Duodenal mucosa (tissue), 2 donors: Measurements from ENCODE around the gene PLCB2.

Source experiments
- H3K27ac ChIP-seq: one replicate; pipeline ENCODE4 v1.7.0; 2013; ENCODE audit warnings: low read depth, low read length
- H3K27me3 ChIP-seq, 2 donors: one replicate each; pipeline ENCODE4 v1.7.0; 2013; ENCODE audit warnings: low read length in 2 of 2, control low read depth in 1 of 2; ENCODE audit not compliant: insufficient read depth in 2 of 2, control insufficient read depth in 1 of 2
- H3K36me3 ChIP-seq, 2 donors: one replicate each; pipeline ENCODE4 v1.7.0; 2013; ENCODE audit warnings: low read length in 2 of 2, control low read depth in 1 of 2; ENCODE audit not compliant: insufficient read depth in 2 of 2, control insufficient read depth in 1 of 2
- H3K4me1 ChIP-seq, 2 donors: one replicate each; pipeline ENCODE4 v1.7.0; 2013; ENCODE audit warnings: low read length in 2 of 2, control low read depth in 1 of 2; ENCODE audit not compliant: insufficient read depth in 2 of 2, control insufficient read depth in 1 of 2
- H3K4me3 ChIP-seq, 2 donors: one replicate each; pipeline ENCODE4 v1.7.0; 2013; ENCODE audit warnings: low read length in 2 of 2, low read depth in 1 of 2
- H3K9ac ChIP-seq, 2 donors: one replicate each; pipeline ENCODE4 v1.7.0; 2013; ENCODE audit warnings: low read length in 2 of 2, low read depth in 1 of 2
- H3K9me3 ChIP-seq, 2 donors: one replicate each; pipeline ENCODE4 v1.7.0; 2013; ENCODE audit warnings: low read length in 2 of 2, control low read depth in 1 of 2; ENCODE audit not compliant: control insufficient read depth in 1 of 2

Gene PLCB2

DNA sequence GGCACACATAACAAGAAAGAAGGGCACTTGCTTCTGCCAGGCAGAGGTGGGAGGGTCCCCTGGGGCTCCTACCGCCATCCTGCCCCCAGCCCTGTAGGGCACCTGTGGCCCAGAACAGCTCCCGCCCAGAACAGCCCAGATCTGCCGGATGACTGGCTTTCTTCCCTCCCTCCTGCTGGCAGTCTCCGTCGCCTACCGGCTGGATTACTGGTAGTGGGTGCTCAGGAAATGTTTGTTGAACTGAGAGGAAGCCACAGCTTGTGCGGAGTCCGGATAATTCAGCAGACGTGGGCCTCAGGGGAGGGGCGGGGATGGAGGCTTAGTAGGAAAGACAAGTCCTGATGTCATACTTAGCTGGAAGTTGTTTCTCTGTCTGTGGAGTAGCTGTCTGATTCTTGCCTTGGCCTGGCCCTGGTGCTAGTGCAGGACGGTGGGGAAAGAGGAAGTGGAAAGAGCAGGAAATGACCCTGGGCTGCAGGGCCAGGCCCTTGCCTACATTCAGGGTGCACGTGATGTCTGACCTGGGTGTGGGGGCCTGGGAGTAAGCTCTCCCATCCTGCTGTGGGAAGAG, 26.3 kb upstream of the PLCB2 start:
- H3K36me3 ChIP-seq: no peaks in the 10 kb centered on the region
- H3K9ac ChIP-seq: peak overlapping the region in 1 of 2 donors; percentile 27
- peaks cover 48% of the 10 kb centered on the region in 2 donors for H3K4me1 ChIP-seq
- H3K4me3 ChIP-seq: peak overlapping the region in 1 of 2 donors; percentile 8
- H3K9me3 ChIP-seq: no peaks in the 10 kb centered on the region
- H3K27ac ChIP-seq: peak overlapping the region; percentile 77
- H3K27me3 ChIP-seq: no peaks in the 10 kb centered on the region

DNA sequence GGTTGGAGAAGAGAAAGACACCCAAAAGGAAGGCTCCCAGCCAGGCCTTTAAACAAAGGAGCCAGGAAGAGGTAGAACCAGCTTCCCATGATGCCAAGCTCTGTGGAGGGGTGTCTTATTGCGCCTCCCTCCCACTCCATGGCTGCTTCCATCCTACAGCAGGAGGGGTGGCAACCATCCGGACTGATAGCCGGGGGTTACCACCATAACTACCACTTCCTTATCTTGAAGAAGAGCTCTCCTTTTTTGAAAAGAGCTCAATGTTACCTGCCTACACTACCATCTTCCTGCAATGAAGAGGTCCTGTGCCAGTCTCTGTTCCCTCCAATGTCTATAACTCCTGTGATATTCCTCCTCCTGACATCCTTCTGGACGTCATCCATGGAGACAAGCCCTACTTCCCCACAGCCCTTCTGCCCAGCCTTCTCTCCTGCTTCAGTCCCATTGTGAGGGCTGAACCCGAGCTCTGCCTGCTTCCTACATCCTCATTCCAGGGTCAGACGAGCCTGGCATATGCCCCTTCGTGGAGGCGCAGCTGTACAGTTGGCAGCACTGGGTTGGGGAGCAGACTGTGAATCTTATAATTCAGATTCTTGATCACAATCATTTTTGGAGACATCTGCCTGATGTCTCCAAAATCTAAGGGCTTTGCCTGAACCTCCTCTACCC, 24.5 kb upstream of the PLCB2 start:
- Histone ChIP-seq H3K4me3 (no peak overlapping the region), H3K36me3 (no peaks in the 10 kb centered on the region), H3K27me3 (no peaks in the 10 kb centered on the region), H3K4me1 (peaks cover 32 to 33% of the 10 kb centered on the region in 2 donors), H3K9ac (no peak overlapping the region), H3K9me3 (no peaks in the 10 kb centered on the region), H3K27ac (no peak overlapping the region)

DNA sequence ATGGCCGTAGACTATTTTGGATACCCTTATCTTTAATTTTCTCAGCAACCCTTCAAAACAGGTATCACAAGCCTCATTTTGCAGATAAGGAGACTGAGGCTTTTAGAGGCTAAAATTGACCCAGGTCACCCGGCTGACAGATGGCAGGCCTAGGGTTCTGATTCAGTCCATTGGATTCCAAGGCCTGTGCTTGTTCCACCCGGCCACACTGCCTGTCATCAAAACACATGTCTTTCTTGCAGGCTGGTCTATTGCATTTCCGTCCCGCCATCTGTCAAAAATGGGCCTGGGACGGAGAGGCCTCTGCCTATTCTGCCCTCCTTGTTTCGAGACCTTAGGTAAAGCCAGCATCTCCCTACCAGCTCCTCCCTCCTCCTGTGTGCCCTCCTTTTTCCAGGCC, 23.9 kb upstream of the PLCB2 start:
- Histone ChIP-seq H3K4me3 (no peak overlapping the region), H3K9me3 (no peaks in the 10 kb centered on the region), H3K4me1 (peaks cover 31 to 37% of the 10 kb centered on the region in 2 donors), H3K27me3 (no peaks in the 10 kb centered on the region), H3K36me3 (no peaks in the 10 kb centered on the region), H3K27ac (no peak overlapping the region), H3K9ac (no peak overlapping the region)

DNA sequence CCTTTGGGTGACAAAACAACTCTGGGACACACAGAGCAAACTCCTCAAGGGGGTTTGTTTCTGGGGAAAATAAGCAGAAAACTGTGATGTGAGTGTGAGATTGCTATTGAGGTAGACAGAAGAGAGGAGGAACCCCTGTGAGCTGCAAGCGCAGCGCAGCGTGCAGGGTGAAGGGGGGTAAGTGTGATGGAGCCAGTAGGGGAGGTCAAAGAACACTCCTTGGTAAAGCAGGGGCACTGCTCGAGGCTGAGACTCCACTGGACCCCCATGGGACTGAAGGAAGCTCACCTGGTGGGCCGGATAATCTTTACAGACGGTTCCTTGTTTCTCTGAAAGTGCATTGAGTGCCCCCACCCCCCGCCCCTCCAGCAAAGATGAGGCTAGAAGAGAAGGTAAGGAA, 23.3 kb upstream of the PLCB2 start:
- H3K9ac ChIP-seq: no peak overlapping the region
- H3K27me3 ChIP-seq: no peaks in the 10 kb centered on the region
- H3K27ac ChIP-seq: no peak overlapping the region
- peaks cover 31 to 38% of the 10 kb centered on the region in 2 donors for H3K4me1 ChIP-seq
- H3K36me3 ChIP-seq: no peaks in the 10 kb centered on the region
- no peaks in the 10 kb centered on the region for H3K9me3 ChIP-seq
- H3K4me3 ChIP-seq: no peak overlapping the region

DNA sequence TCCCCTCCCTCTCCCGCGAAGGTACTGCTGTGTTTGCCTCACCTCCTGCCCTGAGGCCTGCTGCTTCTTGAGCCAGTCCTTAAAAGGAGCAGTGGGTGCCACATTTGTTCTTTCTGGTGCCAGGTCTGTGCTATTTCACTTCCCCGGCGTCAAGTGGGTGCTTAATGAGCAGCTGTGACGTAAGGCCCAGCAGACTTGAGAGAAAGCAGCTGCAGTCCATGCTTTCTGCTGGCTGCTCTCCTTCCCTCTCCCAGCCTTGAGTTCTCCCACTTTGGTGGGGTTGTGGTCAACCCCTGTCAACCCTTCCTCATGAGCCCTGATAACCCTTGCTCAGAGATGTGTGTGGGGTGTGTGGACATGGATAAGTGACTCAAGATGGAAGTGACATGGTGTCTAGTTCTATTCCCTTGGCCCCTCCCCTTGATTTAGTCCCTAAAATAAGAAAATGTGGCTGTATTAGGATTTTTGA, 22.7 kb upstream of the PLCB2 start:
- H3K9ac ChIP-seq: no peak overlapping the region
- no peaks in the 10 kb centered on the region for H3K9me3 ChIP-seq
- H3K4me1 ChIP-seq: peaks cover 27 to 37% of the 10 kb centered on the region in 2 donors
- no peak overlapping the region for H3K27ac ChIP-seq
- no peaks in the 10 kb centered on the region for H3K36me3 ChIP-seq
- H3K4me3 ChIP-seq: no peak overlapping the region
- H3K27me3 ChIP-seq: no peaks in the 10 kb centered on the region

DNA sequence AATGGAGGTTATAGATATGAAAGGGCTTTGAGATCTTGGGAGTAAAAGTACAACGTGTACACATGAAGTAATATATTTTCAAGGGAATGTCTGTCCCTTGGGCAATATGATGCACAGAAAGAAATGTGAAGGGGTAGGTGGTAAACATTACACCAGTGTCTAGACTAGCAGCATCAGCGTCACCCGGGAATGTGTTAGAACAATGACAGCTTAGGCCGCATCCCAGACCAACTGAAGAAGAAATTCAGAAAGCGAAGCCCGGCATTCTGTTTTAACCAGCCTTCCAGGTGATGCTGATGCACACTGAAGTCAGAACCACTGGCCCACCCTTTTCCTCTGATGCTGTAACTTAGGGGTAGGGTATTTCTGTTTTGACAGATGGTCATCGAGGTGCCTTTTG, 22.1 kb upstream of the PLCB2 start:
- Histone ChIP-seq H3K27ac (no peak overlapping the region), H3K36me3 (no peaks in the 10 kb centered on the region), H3K4me1 (peaks cover 27 to 33% of the 10 kb centered on the region in 2 donors), H3K4me3 (no peak overlapping the region), H3K9ac (no peak overlapping the region), H3K9me3 (no peaks in the 10 kb centered on the region), H3K27me3 (no peaks in the 10 kb centered on the region)

DNA sequence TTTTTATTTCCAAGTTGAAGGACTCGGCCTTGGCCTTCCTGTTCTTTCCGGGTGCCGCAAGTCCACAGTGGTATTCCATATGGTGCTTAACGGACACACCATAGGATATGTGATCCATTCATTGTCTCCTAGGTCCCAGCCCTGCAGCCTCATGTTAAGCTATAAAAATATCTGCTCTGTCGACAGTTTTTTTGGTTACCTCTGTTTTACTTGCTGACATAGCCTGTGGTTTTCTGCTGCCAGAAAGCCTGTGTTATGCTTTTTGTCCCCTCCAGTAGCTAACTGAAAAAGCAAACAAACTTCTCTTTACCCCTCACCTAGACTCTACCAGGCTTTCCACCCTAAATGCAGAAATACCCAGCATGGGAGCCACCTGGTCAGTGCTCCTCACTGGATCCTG, 21.0 kb upstream of the PLCB2 start:
- no peak overlapping the region for H3K27ac ChIP-seq
- no peaks in the 10 kb centered on the region for H3K27me3 ChIP-seq
- H3K4me3 ChIP-seq: no peak overlapping the region
- no peak overlapping the region for H3K9ac ChIP-seq
- no peaks in the 10 kb centered on the region for H3K9me3 ChIP-seq
- no peaks in the 10 kb centered on the region for H3K36me3 ChIP-seq
- peaks cover 21 to 23% of the 10 kb centered on the region in 2 donors for H3K4me1 ChIP-seq

DNA sequence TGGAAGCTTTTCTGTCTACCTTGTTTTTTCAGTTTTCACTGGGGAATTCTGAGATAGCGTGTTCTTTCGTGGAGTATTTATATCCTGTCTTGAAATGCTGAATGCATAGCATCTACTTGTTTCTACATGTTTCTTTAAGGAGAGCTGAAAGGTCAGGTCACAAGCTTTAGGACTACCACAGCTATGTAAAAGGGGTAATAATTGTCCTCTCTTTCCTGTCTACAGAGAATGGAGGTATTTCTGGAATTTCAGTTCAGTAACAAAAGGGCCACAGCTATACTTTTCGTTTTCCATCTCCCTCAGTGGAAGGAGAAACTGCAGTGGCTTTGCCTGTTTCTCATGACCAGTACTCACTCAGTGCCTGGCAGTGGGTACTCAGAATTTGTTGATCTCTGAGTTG, 20.4 kb upstream of the PLCB2 start:
- Histone ChIP-seq H3K9me3 (no peaks in the 10 kb centered on the region), H3K9ac (no peak overlapping the region), H3K4me3 (no peak overlapping the region), H3K27me3 (no peaks in the 10 kb centered on the region), H3K36me3 (no peaks in the 10 kb centered on the region), H3K27ac (no peak overlapping the region), H3K4me1 (peaks cover 17 to 21% of the 10 kb centered on the region in 2 donors)

DNA sequence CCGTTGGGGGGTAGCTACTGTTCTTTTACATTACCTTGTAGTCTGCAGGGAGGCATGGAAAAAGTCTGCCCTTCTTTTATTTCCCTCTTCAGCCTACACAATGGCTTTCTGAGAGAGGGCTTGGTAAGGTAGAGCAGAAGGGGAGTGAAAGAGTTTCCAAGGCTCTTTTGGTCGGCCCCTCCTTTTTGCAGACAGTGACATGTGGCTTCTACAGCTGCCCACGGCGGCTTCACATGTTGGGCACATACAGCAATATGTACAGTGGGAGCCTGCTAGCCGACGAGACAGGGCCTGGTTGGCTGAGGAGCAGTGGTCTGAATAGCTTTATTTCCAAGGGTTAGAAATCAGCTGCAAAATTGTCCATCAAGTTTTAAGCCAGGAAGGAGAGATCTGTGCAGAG, 19.7 kb upstream of the PLCB2 start:
- no peaks in the 10 kb centered on the region for H3K27me3 ChIP-seq
- no peak overlapping the region for H3K9ac ChIP-seq
- H3K9me3 ChIP-seq: no peaks in the 10 kb centered on the region
- H3K4me3 ChIP-seq: no peak overlapping the region
- H3K4me1 ChIP-seq: peaks cover 23 to 27% of the 10 kb centered on the region in 2 donors
- no peaks in the 10 kb centered on the region for H3K36me3 ChIP-seq
- no peak overlapping the region for H3K27ac ChIP-seq

DNA sequence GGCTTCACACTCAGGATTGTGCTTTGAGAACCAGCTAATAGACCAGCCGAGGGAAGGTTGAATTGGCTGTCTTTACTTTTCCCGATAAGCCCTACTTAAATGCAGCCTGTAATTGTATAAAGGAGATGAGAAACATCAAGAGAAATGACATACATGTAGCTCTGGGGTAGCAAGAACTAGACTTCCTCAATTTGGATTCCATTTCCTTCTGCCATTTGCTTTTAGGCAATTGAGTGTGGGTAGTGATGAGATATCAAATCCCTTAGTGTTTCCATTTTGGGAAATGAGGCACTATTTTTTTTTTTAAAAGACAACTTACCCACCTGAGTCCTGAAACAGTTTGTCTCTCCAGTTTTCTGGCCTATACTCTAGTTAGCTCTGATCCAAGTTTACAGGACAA, 18.0 kb upstream of the PLCB2 start:
- Histone ChIP-seq H3K27me3 (no peaks in the 10 kb centered on the region), H3K9ac (peak overlapping the region in 1 of 2 donors; percentile 37), H3K4me3 (no peak overlapping the region), H3K9me3 (no peaks in the 10 kb centered on the region), H3K36me3 (no peaks in the 10 kb centered on the region), H3K27ac (no peak overlapping the region), H3K4me1 (peaks cover 21 to 24% of the 10 kb centered on the region in 2 donors)
